Measurements from ENCODE around the gene WWOX.

Gene WWOX

DNA sequence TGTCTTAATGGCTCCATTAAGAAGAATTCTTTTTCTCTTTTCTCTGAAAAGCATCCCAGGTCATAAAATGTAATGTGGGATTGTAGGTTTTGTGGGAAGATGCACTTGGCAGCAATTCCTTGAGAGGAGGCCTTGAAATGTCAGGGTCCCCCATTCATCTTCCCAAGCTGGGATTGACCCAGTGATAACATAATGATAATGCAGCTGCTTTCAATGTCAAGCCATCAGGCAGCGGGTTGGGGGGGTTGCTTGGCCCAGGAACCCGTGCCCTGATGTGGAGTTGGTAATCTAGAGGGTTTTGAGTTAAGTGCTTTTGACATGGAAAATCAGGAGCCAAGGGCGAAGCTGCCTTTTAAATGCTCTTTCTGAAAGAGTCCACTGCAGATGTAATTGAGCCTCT lies 484.0 kb downstream of the WWOX start:
- ChIA-PET CTCF (interaction anchor here (1.0 to 1.2 kb wide), 2 partner anchors 10 to 11 kb away, joined by 4 to 6 read pairs; no protein-coding TSS in a partner anchor), POLR2A (no interaction called here)
- no peak for DNase-seq (ENCODE audit: extremely low spot score)
- TF ChIP-seq, protein P1, sequence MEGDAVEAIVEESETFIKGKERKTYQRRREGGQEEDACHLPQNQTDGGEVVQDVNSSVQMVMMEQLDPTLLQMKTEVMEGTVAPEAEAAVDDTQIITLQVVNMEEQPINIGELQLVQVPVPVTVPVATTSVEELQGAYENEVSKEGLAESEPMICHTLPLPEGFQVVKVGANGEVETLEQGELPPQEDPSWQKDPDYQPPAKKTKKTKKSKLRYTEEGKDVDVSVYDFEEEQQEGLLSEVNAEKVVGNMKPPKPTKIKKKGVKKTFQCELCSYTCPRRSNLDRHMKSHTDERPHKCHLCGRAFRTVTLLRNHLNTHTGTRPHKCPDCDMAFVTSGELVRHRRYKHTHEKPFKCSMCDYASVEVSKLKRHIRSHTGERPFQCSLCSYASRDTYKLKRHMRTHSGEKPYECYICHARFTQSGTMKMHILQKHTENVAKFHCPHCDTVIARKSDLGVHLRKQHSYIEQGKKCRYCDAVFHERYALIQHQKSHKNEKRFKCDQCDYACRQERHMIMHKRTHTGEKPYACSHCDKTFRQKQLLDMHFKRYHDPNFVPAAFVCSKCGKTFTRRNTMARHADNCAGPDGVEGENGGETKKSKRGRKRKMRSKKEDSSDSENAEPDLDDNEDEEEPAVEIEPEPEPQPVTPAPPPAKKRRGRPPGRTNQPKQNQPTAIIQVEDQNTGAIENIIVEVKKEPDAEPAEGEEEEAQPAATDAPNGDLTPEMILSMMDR (IDR thresholded peaks at IDR 0.05; ENCODE audit: control extremely low read depth, extremely low read depth, low read depth, missing control alignments): no peak

DNA sequence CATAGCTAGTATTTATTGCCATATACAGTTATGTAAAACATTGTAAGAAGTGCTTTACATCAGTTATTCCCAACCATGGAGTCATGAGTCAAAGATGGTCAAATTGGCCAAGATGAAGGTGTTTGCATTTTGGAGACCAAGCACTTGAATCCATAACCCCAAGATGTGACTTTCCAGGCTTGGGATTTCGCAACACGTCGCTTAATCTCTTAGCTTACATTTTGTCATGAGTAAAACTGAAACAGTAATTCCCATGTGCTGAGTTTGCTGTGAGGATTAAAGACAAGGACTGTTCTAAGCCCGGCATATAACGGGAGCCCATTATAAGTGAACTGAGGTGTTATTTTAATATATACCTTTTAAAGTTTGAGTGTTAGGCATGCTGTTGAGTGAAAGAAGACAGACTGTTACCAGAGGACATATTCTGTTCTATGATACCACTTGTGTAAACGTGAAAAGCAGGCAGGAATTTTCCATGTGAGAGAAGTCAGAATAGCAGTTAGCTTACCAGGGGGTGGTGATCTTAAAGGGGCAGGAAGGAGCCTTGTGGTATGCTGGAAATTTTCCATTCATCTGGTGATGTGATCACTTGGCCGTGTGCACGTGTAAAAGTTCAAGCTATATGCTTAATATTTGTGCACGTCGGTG lies 484.9 kb downstream of the WWOX start:
- CTCF ChIA-PET: interaction anchor here (0.9 to 1.2 kb wide), 2 partner anchors 11 to 14 kb away, joined by 3 to 6 read pairs; no protein-coding TSS in a partner anchor

DNA sequence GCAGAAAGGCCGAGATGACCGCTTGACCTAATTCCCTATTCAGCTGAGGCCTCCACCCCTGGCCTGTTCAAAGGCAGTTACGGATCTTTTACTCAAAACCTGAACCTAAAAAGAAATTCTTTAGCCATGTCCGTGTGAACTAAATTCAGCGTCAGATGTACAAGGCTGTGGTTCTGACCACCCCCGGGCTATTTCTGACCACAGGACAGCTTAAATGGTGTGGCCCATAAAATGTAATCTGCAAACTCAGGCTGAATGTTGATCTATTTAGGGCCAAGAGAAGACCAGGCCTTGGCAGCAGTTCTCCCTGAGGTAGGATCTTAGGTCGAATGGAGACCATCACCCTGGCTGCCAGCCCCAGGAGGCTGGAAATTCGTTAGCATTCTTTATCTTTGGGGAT lies 485.5 kb downstream of the WWOX start:
- DNase-seq (ENCODE audit: extremely low spot score): no peak
- ChIA-PET POLR2A (no interaction called here), CTCF (interaction anchor here (0.9 kb wide), 1 partner anchor 13 kb away, joined by 3 read pairs; no protein-coding TSS in a partner anchor)
- TF ChIP-seq, protein P1 (IDR thresholded peaks at IDR 0.05; ENCODE audit: control extremely low read depth, extremely low read depth, low read depth, missing control alignments): no peak

More for the DNA sequence above, 484.9 kb downstream of the WWOX start:
- TF ChIP-seq, protein P1 (IDR thresholded peaks at IDR 0.05; ENCODE audit: control extremely low read depth, extremely low read depth, low read depth, missing control alignments): no peak
- no peak for DNase-seq (ENCODE audit: extremely low spot score)
- POLR2A ChIA-PET: no interaction called here

- POLR2A ChIA-PET: no interaction called here
- TF ChIP-seq, protein P1 (IDR thresholded peaks at IDR 0.05; ENCODE audit: control extremely low read depth, extremely low read depth, low read depth, missing control alignments): no peak
- CTCF ChIA-PET: no interaction called here
- DNase-seq (ENCODE audit: extremely low spot score): no peak
These were observed 489.9 kb downstream of the WWOX start for GRCh38 chr16:78589331-78589730.

DNA sequence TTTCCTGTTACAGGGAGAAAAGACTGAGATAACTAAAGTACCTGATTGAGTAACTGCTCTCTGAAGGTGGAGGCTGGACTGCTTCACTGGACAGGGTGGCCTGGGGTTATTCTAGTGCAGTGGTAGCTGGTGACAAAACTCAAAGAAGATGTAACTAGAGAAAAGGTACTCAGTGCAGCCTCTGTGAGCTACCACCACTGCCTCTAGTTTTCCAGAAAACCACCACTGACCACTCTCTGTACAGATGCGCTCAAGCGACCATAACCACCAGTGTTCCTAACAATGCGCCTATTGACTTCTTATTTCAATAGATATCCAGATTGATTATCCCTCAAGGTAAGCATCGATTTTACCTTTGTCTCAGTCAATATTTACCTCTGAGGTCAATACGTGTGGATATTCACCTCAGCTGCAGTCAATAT lies 492.2 kb downstream of the WWOX start:
- POLR2A ChIA-PET: no interaction called here
- CTCF ChIA-PET: no interaction called here
- DNase-seq (ENCODE audit: extremely low spot score): no peak
- TF ChIP-seq, protein P1 (IDR thresholded peaks at IDR 0.05; ENCODE audit: control extremely low read depth, extremely low read depth, low read depth, missing control alignments): no peak

GRCh38 chr16:78592111-78592510 lies 492.7 kb downstream of the WWOX start:
- TF ChIP-seq, protein P1 (IDR thresholded peaks at IDR 0.05; ENCODE audit: control extremely low read depth, extremely low read depth, low read depth, missing control alignments): no peak

More at GRCh38 chr16:78592111-78592510, 492.7 kb downstream of the WWOX start:
- POLR2A ChIA-PET: no interaction called here
- CTCF ChIA-PET: no interaction called here
- no peak for DNase-seq (ENCODE audit: extremely low spot score)
